GM23338 (cell line): ENCODE data around the gene DPYD. TPM values are rescaled to one million over a fixed set of nuclear protein-coding genes. Genes with fewer than 3 reads are reported as not detected.

Experiments used
- ATAC-seq: fragments of 200-7000 bp; cut with Tn5 transposase; 3 replicates; pipeline ENCODE4 v1.9.1; 2020
- DNase-seq: peaks from one replicate; pipeline ENCODE4 v3.0.0-alpha.2; 2015; ENCODE audit warnings: low spot score
- H2AFZ ChIP-seq: fragments of 200-600 bp; sonication (generic); 2 replicates; pipeline ENCODE4 v1.8.0; 2016; ENCODE audit warnings: antibody characterized with exemption, mild to moderate bottlenecking, moderate library complexity
- H3F3A ChIP-seq: fragments of 200-600 bp; sonication (generic); replicated peaks from 2 replicates; pipeline ENCODE4 v1.8.0; 2017; ENCODE audit warnings: antibody characterized with exemption, mixed run types, low read depth
- H3K27ac ChIP-seq: fragments of 200-600 bp; sonication (generic); 2 replicates; pipeline ENCODE4 v1.6.1; 2016; ENCODE audit warnings: low read depth
- H3K27me3 ChIP-seq: fragments of 200-600 bp; sonication (generic); 2 replicates; pipeline ENCODE4 v1.8.0; 2016; ENCODE audit warnings: mild to moderate bottlenecking, mixed run types, moderate library complexity; ENCODE audit not compliant: insufficient read depth
- H3K36me3 ChIP-seq: fragments of 200-600 bp; sonication (generic); 2 replicates; pipeline ENCODE4 v1.8.0; 2016; ENCODE audit warnings: mild to moderate bottlenecking; ENCODE audit not compliant: insufficient read depth
- H3K4me1 ChIP-seq: fragments of 200-600 bp; sonication (generic); 2 replicates; pipeline ENCODE4 v1.8.0; 2016; ENCODE audit warnings: mild to moderate bottlenecking, moderate library complexity; ENCODE audit not compliant: insufficient read depth
- H3K4me2 ChIP-seq: fragments of 200-600 bp; sonication (generic); 2 replicates; pipeline ENCODE4 v1.7.1; 2017; ENCODE audit warnings: mixed run types
- H3K4me3 ChIP-seq: fragments of 200-600 bp; sonication (generic); 2 replicates; pipeline ENCODE4 v1.6.1; 2016; ENCODE audit warnings: mixed run types
- H3K79me2 ChIP-seq: fragments of 200-600 bp; sonication (generic); replicated peaks from 2 replicates; pipeline ENCODE4 v1.8.0; 2017; ENCODE audit warnings: mild to moderate bottlenecking; ENCODE audit not compliant: insufficient read depth
- H3K9me2 ChIP-seq: fragments of 200-600 bp; sonication (generic); 2 replicates; pipeline ENCODE4 v1.8.0; 2017; ENCODE audit not compliant: insufficient read depth
- H4K20me1 ChIP-seq: fragments of 200-600 bp; sonication (generic); replicated peaks from 2 replicates; pipeline ENCODE4 v1.8.0; 2017; ENCODE audit warnings: mild to moderate bottlenecking; ENCODE audit not compliant: insufficient read depth
- H3K27ac Mint-ChIP-seq: 2 replicates; pipeline ENCODE4 v1.8.0; 2020; ENCODE audit warnings: inconsistent platforms, mild to moderate bottlenecking, moderate library complexity, mixed read lengths
- H3K27me3 Mint-ChIP-seq: 3 replicates; pipeline ENCODE4 v1.8.0; 2022; ENCODE audit warnings: low read depth, mild to moderate bottlenecking, moderate library complexity, mixed read lengths, inconsistent platforms; ENCODE audit not compliant: insufficient read depth, poor library complexity
- H3K36me3 Mint-ChIP-seq: 3 replicates; pipeline ENCODE4 v1.8.0; 2021; ENCODE audit warnings: low read depth, mild to moderate bottlenecking, inconsistent platforms, moderate library complexity, mixed read lengths
- H3K4me1 Mint-ChIP-seq: 3 replicates; pipeline ENCODE4 v1.8.0; 2020; ENCODE audit warnings: mild to moderate bottlenecking, inconsistent platforms, mixed read lengths
- H3K4me3 Mint-ChIP-seq: 3 replicates; pipeline ENCODE4 v1.8.0; 2021; ENCODE audit warnings: moderate library complexity, mild to moderate bottlenecking, inconsistent platforms, mixed read lengths
- H3K9me3 Mint-ChIP-seq: 3 replicates; pipeline ENCODE4 v1.8.0; 2020; ENCODE audit warnings: moderate library complexity, mild to moderate bottlenecking, inconsistent platforms, mixed read lengths
- EZH2 ChIP-seq: fragments of 200-600 bp; sonication (generic); IDR thresholded peaks from one replicate; pipeline ENCODE4 v1.8.0; 2017; ENCODE audit warnings: antibody characterized with exemption, mild to moderate bottlenecking, low read depth; ENCODE audit not compliant: unreplicated experiment
- EZH2phosphoT487 ChIP-seq: fragments of 200-600 bp; sonication (generic); IDR thresholded peaks from one replicate; pipeline ENCODE4 v1.8.1; 2018; ENCODE audit warnings: antibody characterized with exemption; ENCODE audit not compliant: unreplicated experiment
- STAT1 ChIP-seq: IDR thresholded peaks from one replicate; pipeline ENCODE4 v1.6.1; 2016; ENCODE audit warnings: antibody characterized with exemption; ENCODE audit not compliant: unreplicated experiment
- ZNF114 ChIP-seq: fragments of 250-450 bp; sonication (Bioruptor Pico); IDR thresholded peaks from 2 replicates; pipeline ENCODE4 v1.5.0; 2020; ENCODE audit warnings: mild to moderate bottlenecking, moderate library complexity
- ZNF331 ChIP-seq: fragments of 250-450 bp; sonication (Bioruptor Pico); IDR thresholded peaks from 2 replicates; pipeline ENCODE4 v1.5.0; 2020; ENCODE audit warnings: low read depth, mild to moderate bottlenecking, moderate library complexity
- polyA plus RNA-seq: library from polyadenylated mRNA; unstranded; fragments of >200 nt; fragmentation: Nextera tagmentation; extraction: Ambion mirVana; gene quantifications from 2 replicates; pipeline ENCODE4 v1.2.1, GENCODE V29; 2016
- total RNA-seq: library from RNA; depleted of rRNA; stranded (reverse); fragments of >200 nt; shearing (Covaris generic); gene quantifications from 2 replicates; pipeline ENCODE4 v1.2.3, GENCODE V29; 2014
- TF ChIP-seq, protein P1 (sequence below): IDR thresholded peaks from one replicate; pipeline ENCODE4 v1.6.1; 2018; ENCODE audit warnings: antibody characterized with exemption; ENCODE audit not compliant: unreplicated experiment
- TF ChIP-seq, protein P2 (sequence below), 2 experiments: fragments of 200-600 bp in 1 of 2; sonication (generic) in 1 of 2; conservative IDR thresholded peaks; 2 replicates each; pipeline versions ENCODE4 v1.5.1 to v1.6.1; 2016 to 2017; ENCODE audit warnings: antibody characterized with exemption in 2 of 2, low read depth in 2 of 2, mild to moderate bottlenecking in 2 of 2, moderate library complexity in 1 of 2

Gene DPYD
- total and polyA plus RNA-seq, 2 experiments from 2014 or later, result 0.50 to 1.6 TPM

DNA sequence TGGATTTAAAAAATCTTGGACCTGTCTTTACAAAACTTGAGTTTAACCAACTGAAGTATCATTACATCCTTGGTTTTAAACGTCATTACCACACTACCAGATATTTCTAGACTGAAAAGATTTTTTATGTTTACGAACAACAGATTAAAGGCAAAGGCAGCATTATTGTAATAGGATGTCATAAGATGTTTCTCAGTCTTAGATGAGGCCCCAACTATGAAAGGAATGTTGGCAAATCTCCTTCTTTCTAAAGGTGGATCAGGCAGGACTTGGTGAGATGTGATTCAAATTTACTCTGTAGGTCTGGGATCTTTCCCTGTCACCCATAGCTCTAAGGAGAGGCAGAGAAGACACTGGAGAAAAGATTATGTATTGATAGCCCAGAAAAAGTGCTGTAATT lies 781.3 kb downstream of the DPYD start:
- Mint-ChIP-seq H3K9me3 (no peaks in the 10 kb centered on the region), H3K36me3 (no peaks in the 10 kb centered on the region), H3K27me3 (no peaks in the 10 kb centered on the region), H3K4me3 (no peak overlapping the region), H3K27ac (no peak overlapping the region), H3K4me1 (peaks cover 6% of the 10 kb centered on the region; the same call in 2 of the 3 replicates)
- ATAC-seq (no peak), DNase-seq (no peak)
- no peaks in the 10 kb centered on the region for H3K4me1 ChIP-seq
- TF ChIP-seq, protein P1, sequence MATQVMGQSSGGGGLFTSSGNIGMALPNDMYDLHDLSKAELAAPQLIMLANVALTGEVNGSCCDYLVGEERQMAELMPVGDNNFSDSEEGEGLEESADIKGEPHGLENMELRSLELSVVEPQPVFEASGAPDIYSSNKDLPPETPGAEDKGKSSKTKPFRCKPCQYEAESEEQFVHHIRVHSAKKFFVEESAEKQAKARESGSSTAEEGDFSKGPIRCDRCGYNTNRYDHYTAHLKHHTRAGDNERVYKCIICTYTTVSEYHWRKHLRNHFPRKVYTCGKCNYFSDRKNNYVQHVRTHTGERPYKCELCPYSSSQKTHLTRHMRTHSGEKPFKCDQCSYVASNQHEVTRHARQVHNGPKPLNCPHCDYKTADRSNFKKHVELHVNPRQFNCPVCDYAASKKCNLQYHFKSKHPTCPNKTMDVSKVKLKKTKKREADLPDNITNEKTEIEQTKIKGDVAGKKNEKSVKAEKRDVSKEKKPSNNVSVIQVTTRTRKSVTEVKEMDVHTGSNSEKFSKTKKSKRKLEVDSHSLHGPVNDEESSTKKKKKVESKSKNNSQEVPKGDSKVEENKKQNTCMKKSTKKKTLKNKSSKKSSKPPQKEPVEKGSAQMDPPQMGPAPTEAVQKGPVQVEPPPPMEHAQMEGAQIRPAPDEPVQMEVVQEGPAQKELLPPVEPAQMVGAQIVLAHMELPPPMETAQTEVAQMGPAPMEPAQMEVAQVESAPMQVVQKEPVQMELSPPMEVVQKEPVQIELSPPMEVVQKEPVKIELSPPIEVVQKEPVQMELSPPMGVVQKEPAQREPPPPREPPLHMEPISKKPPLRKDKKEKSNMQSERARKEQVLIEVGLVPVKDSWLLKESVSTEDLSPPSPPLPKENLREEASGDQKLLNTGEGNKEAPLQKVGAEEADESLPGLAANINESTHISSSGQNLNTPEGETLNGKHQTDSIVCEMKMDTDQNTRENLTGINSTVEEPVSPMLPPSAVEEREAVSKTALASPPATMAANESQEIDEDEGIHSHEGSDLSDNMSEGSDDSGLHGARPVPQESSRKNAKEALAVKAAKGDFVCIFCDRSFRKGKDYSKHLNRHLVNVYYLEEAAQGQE, result no peak
- TF ChIP-seq EZH2phosphoT487 (no peak), EZH2 (no peak), ZNF114 (CRISPR knock-in tag) (no peak), STAT1 (no peak), ZNF331 (CRISPR knock-in tag) (no peak)
- TF ChIP-seq, protein P2, sequence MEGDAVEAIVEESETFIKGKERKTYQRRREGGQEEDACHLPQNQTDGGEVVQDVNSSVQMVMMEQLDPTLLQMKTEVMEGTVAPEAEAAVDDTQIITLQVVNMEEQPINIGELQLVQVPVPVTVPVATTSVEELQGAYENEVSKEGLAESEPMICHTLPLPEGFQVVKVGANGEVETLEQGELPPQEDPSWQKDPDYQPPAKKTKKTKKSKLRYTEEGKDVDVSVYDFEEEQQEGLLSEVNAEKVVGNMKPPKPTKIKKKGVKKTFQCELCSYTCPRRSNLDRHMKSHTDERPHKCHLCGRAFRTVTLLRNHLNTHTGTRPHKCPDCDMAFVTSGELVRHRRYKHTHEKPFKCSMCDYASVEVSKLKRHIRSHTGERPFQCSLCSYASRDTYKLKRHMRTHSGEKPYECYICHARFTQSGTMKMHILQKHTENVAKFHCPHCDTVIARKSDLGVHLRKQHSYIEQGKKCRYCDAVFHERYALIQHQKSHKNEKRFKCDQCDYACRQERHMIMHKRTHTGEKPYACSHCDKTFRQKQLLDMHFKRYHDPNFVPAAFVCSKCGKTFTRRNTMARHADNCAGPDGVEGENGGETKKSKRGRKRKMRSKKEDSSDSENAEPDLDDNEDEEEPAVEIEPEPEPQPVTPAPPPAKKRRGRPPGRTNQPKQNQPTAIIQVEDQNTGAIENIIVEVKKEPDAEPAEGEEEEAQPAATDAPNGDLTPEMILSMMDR (conservative IDR thresholded peaks at IDR 0.05; ENCODE audit: low read depth in 2 of 2), result no peak
- no peaks in the 10 kb centered on the region for H3K36me3 ChIP-seq
- no peak overlapping the region for H2AFZ ChIP-seq
- H3K9me2 ChIP-seq, result no peaks in the 10 kb centered on the region
- no peaks in the 10 kb centered on the region for H3F3A ChIP-seq
- no peak overlapping the region for H3K4me3 ChIP-seq
- H4K20me1 ChIP-seq, result no peaks in the 10 kb centered on the region
- no peaks in the 10 kb centered on the region for H3K79me2 ChIP-seq
- H3K4me2 ChIP-seq, result no peak overlapping the region
- no peak overlapping the region for H3K27ac ChIP-seq
- H3K27me3 ChIP-seq, result no peaks in the 10 kb centered on the region

DNA sequence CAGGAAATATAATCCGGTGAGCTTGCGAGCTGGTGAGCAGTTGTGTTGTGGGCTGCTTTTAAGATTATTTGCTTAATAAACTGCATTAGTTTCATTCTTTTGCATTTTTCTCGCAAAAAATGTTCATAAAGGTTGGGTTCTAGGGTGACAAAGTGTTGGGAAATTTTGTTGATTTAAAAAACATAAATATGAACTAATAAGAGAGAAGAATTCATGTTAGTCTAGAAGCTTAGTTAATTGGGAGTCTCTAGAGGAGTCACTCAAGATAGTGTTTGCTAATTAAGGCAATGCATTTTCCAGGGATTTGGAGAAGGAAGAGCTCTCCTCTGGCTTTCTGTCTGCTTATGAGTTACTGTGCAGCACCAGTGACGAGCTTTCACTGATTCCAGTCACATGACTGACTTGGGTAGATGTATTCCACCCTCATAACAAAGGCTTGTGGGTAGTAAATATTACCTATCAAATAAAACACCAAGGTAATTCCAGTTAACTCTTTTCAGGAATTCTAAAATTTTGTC lies 782.3 kb downstream of the DPYD start:
- no peaks in the 10 kb centered on the region for H3K36me3 ChIP-seq
- no peaks in the 10 kb centered on the region for H3K79me2 ChIP-seq
- TF ChIP-seq STAT1, result no peak
- no peak overlapping the region for H3K4me3 ChIP-seq
- H2AFZ ChIP-seq, result peak overlapping the region; percentile 4; the same call in 1 of the 2 replicates
- H3K4me2 ChIP-seq, result no peak overlapping the region
- no peaks in the 10 kb centered on the region for H4K20me1 ChIP-seq
- peak overlapping the region; percentile 56; the same call in 1 of the 2 replicates for H3K27ac Mint-ChIP-seq
- H3K4me1 Mint-ChIP-seq, result peaks cover 6% of the 10 kb centered on the region; the same call in 2 of the 3 replicates
- no peaks in the 10 kb centered on the region for H3K36me3 Mint-ChIP-seq
- H3K9me3 Mint-ChIP-seq, result no peaks in the 10 kb centered on the region
- H3K4me1 ChIP-seq, result no peaks in the 10 kb centered on the region
- no peak overlapping the region for H3K27ac ChIP-seq
- H3K4me3 Mint-ChIP-seq, result no peak overlapping the region
- ATAC-seq (no peak), DNase-seq (no peak)
- H3F3A ChIP-seq, result no peaks in the 10 kb centered on the region
- no peaks in the 10 kb centered on the region for H3K27me3 Mint-ChIP-seq
- no peaks in the 10 kb centered on the region for H3K27me3 ChIP-seq
- H3K9me2 ChIP-seq, result no peaks in the 10 kb centered on the region
